HG02763 (cell line): ENCODE measurements around the gene KCNK18.

Experiments used
- ATAC-seq: cut with Tn5 transposase; IDR thresholded peaks from one replicate; pipeline ENCODE4 v1.9.1; 2021; ENCODE audit warnings: mild to moderate bottlenecking, moderate library complexity; ENCODE audit not compliant: unreplicated experiment

The KCNK18 gene

DNA sequence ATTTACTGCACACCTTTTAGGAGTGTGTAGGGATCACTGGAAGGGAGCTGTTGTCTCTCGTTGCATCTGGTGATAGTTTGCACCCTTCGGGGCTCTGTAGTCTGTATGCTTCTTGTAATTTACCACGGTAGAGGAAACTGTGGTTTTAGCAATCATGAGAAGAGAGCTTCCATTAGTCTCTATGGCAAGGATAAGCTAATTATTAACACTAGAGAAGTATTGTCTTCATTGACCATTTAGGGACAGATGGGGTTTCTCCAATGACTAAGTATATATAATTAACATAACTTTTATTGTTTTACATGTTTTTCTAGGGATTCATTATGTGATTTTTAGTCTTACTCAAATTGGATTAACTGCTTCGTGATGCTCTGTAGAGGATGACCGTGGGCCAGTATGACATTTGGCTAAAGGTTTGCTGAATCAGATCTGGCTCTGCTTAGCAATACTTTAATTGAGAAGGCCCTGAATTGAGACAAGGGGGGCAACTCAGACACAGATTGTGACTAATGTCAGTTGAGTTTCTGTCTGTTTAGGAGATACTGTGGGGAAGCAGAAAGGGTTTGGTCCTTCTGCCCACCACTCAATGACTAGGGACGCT, 52.3 kb downstream of the KCNK18 start:
- ATAC-seq = no peak

DNA sequence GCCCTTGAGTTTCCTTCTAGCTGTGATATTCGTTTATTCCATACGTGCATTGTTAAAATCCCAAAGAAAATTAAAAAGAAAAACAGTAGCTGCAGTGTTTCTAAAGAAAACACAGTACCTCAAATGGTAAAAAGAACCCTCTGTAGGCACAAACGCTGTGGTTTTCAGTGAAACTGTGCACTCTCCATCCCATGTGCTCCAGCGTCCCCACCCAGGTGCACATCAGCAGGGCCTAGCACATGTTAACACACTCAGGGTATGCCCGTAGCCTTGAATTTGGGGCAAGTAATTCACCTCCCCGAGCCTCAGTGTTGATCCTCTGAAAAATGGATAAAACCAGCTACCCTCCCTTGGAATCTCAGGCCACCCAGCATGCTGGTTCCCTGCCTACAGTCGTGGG, 53.1 kb downstream of the KCNK18 start:
- ATAC-seq = no peak

DNA sequence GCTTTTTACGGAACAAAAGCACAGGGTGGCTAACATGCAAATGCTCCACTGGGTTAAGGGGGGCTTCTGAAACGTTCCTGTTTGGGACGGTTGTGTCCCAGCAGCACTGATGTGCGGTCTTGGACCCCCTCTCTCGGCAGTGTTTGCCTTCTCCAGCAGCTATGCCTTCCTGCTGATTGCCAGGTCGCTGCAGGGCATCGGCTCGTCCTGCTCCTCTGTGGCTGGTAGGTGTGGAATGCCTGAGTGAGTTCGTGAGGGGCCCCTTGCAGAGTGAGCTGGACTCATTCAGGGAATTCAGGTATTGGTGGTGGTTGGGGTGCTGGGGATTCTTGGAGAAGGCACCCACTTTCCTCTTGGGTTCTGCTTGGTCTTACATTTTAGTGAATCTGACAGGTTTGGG, 56.6 kb downstream of the KCNK18 start:
- no peak for ATAC-seq

DNA sequence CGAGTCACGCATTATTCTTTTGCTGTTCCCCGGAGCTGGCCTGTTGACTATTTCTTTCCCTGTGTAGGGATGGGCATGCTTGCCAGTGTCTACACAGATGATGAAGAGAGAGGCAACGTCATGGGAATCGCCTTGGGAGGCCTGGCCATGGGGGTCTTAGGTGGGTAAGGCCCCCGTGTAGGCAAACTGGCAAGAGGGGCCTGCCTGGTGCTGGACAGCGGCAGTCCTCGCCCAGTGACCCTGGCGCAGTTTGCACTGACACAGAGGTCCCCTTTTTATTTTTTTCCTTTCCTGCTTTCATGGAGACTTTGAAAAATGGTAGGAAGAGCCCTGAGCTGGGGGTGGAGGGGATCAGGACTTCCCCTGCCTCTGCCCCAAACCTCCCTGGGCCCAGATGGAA, 57.0 kb downstream of the KCNK18 start:
- no peak for ATAC-seq

DNA sequence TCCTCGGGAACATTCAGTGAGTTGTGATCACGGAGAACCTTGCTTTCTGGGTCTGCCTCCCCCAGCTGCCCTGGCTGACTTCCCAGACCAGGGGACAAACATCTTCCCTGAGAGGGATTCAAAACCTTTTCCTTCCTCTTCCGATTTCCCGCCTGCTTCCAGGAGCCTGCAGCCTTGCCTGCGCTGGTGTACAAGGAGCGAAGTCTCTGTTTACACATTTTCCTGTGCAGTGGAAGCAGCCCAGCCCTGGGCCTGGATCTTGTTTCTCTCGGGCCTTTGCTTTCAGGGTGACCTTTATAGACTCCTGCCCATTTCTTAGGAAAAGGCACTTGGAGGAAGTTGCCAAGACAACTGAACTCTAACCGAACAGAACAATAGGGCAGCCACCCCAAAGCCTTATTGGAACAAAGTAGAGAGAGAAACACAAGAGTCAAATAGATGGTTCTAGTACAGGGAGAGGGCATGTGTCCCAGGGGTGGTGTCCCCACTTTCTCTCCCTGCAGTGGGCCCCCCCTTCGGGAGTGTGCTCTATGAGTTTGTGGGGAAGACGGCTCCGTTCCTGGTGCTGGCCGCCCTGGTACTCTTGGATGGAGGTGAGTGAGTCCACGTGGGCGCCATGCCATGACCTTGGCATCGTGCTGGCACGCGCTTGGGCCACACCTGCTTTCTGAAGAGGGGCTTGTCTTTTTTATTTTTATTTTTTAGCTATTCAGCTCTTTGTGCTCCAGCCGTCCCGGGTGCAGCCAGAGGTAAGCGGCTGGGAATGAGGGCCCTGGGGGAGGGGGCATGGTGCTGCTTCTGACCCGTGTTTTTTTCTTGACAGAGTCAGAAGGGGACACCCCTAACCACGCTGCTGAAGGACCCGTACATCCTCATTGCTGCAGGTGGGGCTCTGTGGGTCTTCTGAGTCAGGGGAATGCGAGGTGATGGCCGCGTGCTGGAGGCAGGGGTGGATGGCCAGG, 57.8 kb downstream of the KCNK18 start:
- ATAC-seq = no peak

DNA sequence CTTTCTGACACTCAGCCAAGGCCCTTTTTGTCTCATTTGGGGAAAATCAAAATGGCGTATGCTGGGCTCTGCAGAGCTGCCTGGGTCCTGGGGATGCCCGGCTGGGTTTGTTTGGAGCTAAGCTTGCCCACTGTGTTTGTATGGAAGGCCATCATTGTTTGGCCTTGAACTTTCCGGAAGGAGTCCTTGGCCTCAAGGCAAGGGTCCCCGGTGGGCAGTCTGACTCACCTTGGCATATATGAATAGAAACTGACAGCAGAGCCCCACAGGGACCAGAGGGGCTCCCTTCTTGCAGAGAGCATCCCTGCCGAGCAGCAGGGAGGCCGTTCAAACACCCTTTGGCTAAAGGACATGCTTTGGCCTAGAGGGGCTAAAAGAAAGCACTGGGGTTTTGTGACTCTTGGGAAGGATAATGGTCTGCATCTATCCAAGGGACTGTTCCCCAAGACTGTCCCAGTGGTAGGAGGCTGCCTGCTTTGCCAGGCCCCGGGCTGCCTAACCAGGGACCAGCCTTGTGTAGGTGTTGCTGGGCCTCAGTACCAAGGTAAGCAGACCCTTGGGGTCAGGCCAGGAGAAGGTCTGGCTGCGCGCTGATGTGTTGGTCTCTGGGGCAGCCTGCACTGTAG, 58.7 kb downstream of the KCNK18 start:
- ATAC-seq = no peak

DNA sequence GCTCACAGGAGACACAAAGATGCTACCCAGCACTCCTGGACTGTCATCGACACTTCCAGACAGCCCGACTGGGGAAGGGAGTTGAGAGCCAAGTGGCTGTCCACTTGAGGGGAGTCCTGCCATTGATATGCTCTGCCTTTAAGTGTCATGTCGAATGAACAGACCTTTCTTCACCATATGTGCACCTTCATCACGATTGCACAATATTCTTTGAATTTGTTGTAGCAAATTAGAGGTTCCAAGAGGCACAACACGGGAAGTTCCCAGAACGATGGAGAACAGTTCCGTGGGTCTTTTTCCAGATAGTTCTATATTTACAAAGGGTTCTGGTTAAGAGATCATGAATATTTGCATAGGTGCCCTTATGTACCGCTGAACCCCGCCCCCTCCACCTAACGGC, 59.6 kb downstream of the KCNK18 start:
- no peak for ATAC-seq

DNA sequence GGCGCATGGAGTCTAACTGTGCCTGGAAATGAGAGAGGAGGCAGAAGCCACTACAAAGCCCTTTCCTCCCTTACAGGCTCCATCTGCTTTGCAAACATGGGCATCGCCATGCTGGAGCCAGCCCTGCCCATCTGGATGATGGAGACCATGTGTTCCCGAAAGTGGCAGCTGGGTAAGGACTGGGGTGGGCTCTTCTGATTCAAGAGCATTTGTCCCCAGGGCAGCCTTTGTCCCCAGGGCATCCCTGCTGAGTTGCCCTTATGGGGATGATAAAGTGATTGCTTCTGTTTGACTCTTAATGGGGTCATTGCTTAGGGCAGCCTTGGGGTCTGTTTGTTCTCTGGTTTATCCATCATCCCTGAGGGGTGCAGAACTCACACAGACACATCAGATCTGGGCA, 60.4 kb downstream of the KCNK18 start:
- ATAC-seq = no peak

DNA sequence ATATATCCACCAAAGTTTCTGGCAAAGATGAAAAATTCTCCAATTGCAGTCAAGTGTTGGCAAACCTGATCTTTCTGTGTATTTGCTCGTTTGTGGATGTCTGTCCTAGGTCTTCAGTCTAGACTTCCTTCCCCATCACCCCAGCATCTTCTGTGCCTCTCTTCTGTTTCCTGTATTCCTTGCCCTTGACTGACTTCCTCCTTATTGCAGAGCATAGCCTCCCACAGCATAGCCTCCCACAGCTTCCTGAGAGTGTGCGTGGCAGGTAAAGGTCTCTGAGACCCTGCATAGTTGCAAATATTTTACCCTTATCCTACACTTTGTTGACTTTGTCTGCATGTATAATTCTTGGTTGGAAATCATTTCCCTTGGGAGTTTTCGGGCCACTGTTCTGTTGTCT, 62.0 kb downstream of the KCNK18 start:
- ATAC-seq = no peak
